B cell (primary cell): ENCODE results near the gene VCL. TPM values are rescaled to one million over a fixed set of nuclear protein-coding genes. Genes with fewer than 3 reads are reported as not detected.
A peak's percentile ranks its signal among the peaks of the same experiment; 100 is the strongest.

ENCODE experiments used
- ATAC-seq: fragments of 200-7000 bp; cut with Tn5 transposase; one replicate; pipeline ENCODE4 v1.10.0; 2021; ENCODE audit warnings: low read depth, mild to moderate bottlenecking, moderate number of reproducible peaks, moderate library complexity
- CTCF ChIA-PET: fragments of 350-600 bp; sonication (Branson Sonifier 250); formaldehyde crosslinking; loops from one replicate; lab custom pipeline; 2021; ENCODE audit warnings: antibody characterized with exemption, inconsistent platforms; lab: Charles Lee
- POLR2A ChIA-PET: fragments of 350-600 bp; sonication (Branson Sonifier 250); formaldehyde crosslinking; loops from one replicate; lab custom pipeline; 2021; ENCODE audit warnings: antibody characterized with exemption; lab: Charles Lee
- DNase-seq: peaks from one replicate; pipeline ENCODE4 v3.0.0; 2013
- H2AFZ ChIP-seq: 2 replicates; pipeline ENCODE4 v1.6.1; 2012; ENCODE audit warnings: mild to moderate bottlenecking, low read depth, low read length; ENCODE audit not compliant: insufficient read depth, poor library complexity, severe bottlenecking
- H3K27ac ChIP-seq, 2 donors: 1 replicate in 1 of 2; 2 replicates in 1 of 2; pipeline ENCODE4 v1.5.1; 2012 to 2013; ENCODE audit warnings: low read length in 2 of 2, mild to moderate bottlenecking in 2 of 2, moderate library complexity in 1 of 2
- H3K27me3 ChIP-seq, 4 experiments: fragments of 200-600 bp in 1 of 4; sonication (generic) in 1 of 4; replicated peaks in 1 of 4; 1 replicate in 2 of 4; 2 replicates in 2 of 4; pipeline versions ENCODE4 v1.6.1 to v1.7.0; 2013 to 2016; ENCODE audit warnings: low read length in 3 of 4, mild to moderate bottlenecking in 2 of 4, mixed read lengths in 1 of 4, moderate library complexity in 1 of 4; ENCODE audit not compliant: insufficient read depth in 4 of 4, control insufficient read depth in 3 of 4; ENCODE audit errors: control extremely low read depth in 1 of 4
- H3K36me3 ChIP-seq, 2 experiments: replicated peaks in 1 of 2; 1 replicate in 1 of 2; 2 replicates in 1 of 2; pipeline versions ENCODE4 v1.6.1 to v1.7.1; 2013; ENCODE audit warnings: low read length in 1 of 2; ENCODE audit not compliant: insufficient read depth in 2 of 2, control insufficient read depth in 1 of 2; ENCODE audit errors: control extremely low read depth in 1 of 2, extremely low read depth in 1 of 2
- H3K4me1 ChIP-seq, 2 donors: fragments of 200-600 bp in 1 of 2; sonication (generic) in 1 of 2; 1 replicate in 1 of 2; 2 replicates in 1 of 2; pipeline versions ENCODE4 v1.5.1 to v1.6.1; 2013 to 2017; ENCODE audit warnings: low read length in 2 of 2; ENCODE audit not compliant: control insufficient read depth in 2 of 2, insufficient read depth in 2 of 2
- H3K4me2 ChIP-seq: replicated peaks from 2 replicates; pipeline ENCODE3; 2012; ENCODE audit warnings: mild to moderate bottlenecking, low read depth, low read length; ENCODE audit not compliant: poor library complexity, severe bottlenecking
- H3K4me3 ChIP-seq, 5 experiments: fragments of 200-600 bp in 1 of 5; sonication (generic) in 1 of 5; 1 replicate in 3 of 5; 2 replicates in 2 of 5; pipeline versions ENCODE4 v1.5.1 to v1.7.0; 2011 to 2016; ENCODE audit warnings: low read length in 4 of 5, mild to moderate bottlenecking in 4 of 5, low read depth in 2 of 5, control low read depth in 1 of 5, moderate library complexity in 1 of 5; ENCODE audit not compliant: insufficient read depth in 1 of 5; ENCODE audit errors: control extremely low read depth in 1 of 5, extremely low read depth in 1 of 5
- H3K79me2 ChIP-seq: fragments of 200-600 bp; sonication (generic); one replicate; pipeline ENCODE4 v1.6.0; 2016; ENCODE audit warnings: low read length; ENCODE audit not compliant: control insufficient read depth, insufficient read depth
- H3K9ac ChIP-seq: fragments of 200-600 bp; sonication (generic); 2 replicates; pipeline ENCODE4 v1.6.1; 2017; ENCODE audit warnings: mild to moderate bottlenecking, low read length, moderate library complexity
- H3K9me3 ChIP-seq, 3 donors: one replicate each; pipeline versions ENCODE4 v1.6.1 to v1.7.1; 2013; ENCODE audit warnings: low read length in 2 of 3; ENCODE audit not compliant: control insufficient read depth in 2 of 3, insufficient read depth in 1 of 3; ENCODE audit errors: control extremely low read depth in 1 of 3
- H4K20me1 ChIP-seq: 2 replicates; pipeline ENCODE4 v1.6.0; 2012; ENCODE audit warnings: mild to moderate bottlenecking, low read length; ENCODE audit not compliant: insufficient read depth, control insufficient read depth, poor library complexity, severe bottlenecking
- H3K27ac Mint-ChIP-seq: one replicate; pipeline ENCODE4 v1.8.0; 2021; ENCODE audit warnings: mixed read lengths
- H3K27me3 Mint-ChIP-seq: one replicate; pipeline ENCODE4 v1.8.0; 2021; ENCODE audit warnings: mixed read lengths
- H3K4me1 Mint-ChIP-seq: one replicate; pipeline ENCODE4 v1.8.0; 2021; ENCODE audit warnings: mixed read lengths
- H3K4me3 Mint-ChIP-seq: one replicate; pipeline ENCODE4 v1.8.0; 2021; ENCODE audit warnings: mixed read lengths
- H3K9me3 Mint-ChIP-seq: one replicate; pipeline ENCODE4 v1.8.0; 2022; ENCODE audit warnings: mixed read lengths; ENCODE audit not compliant: insufficient read depth
- EZH2 ChIP-seq: IDR thresholded peaks from 2 replicates; pipeline ENCODE4 v1.6.1; 2012; ENCODE audit warnings: borderline replicate concordance, low read depth, mild to moderate bottlenecking, moderate library complexity, low read length; ENCODE audit not compliant: insufficient read depth, poor library complexity, severe bottlenecking
- WGBS: methylation state at CpG from one replicate; pipeline ENCODE4 v1.1.5; 2013; ENCODE audit warnings: missing lambda C conversion rate; ENCODE audit not compliant: insufficient coverage; 5-methylcytosine and 5-hydroxymethylcytosine counted together
- intact Hi-C: fragments of 100-400 bp; cut with micrococcal nuclease; formaldehyde crosslinking; loops from one replicate; pipeline ENCODE4 v1.10.0; 2022
- polyA plus RNA-seq: library from polyadenylated mRNA; depleted of rRNA; stranded (reverse); fragments of >200 nt; gene quantifications from 2 replicates; pipeline ENCODE4 v1.2.3, GENCODE V29; 2012
- total RNA-seq, 2 donors: library from RNA; stranded (reverse); fragments of 120-200 nt in 1 of 2; gene quantifications; 1 replicate in 1 of 2; 2 replicates in 1 of 2; pipeline versions ENCODE4 v1.2.3 to v1.2.4, GENCODE V29; 2013 to 2022
- TF ChIP-seq, protein P1 (sequence below): fragments of 200-600 bp; IDR thresholded peaks from one replicate; pipeline ENCODE4 v1.8.0; 2022; ENCODE audit warnings: antibody characterized with exemption, mild to moderate bottlenecking

Gene VCL
- total and polyA plus RNA-seq, 2 donors (not counting 1 experiment from before 2014, with no cell fraction given), result 13.1 to 29.8 TPM

GRCh38 chr10:74034301-74034700 lies 36.4 kb downstream of the VCL start:
- H3K27me3 Mint-ChIP-seq, result no peaks in the 10 kb centered on the region
- no peaks in the 10 kb centered on the region for H3K9me3 ChIP-seq
- intact Hi-C loops, result no loop called here
- peak overlapping the region; percentile 40 for H3K4me2 ChIP-seq
- ChIA-PET CTCF (interaction anchor here (0.7 to 3.2 kb wide), 7 partner anchors 16 to 155 kb away, joined by 3 to 17 read pairs (median 3); no protein-coding TSS in a partner anchor), POLR2A (no interaction called here)
- peaks cover 16 to 17% of the 10 kb centered on the region in 2 donors for H3K4me1 ChIP-seq
- no peaks in the 10 kb centered on the region for H4K20me1 ChIP-seq
- H2AFZ ChIP-seq, result peak overlapping the region; percentile 14
- peak overlapping the region; percentile 10 for H3K4me3 Mint-ChIP-seq
- peak overlapping the region; percentile 21 for H3K9ac ChIP-seq
- peaks cover under 1% of the 10 kb centered on the region for H3K79me2 ChIP-seq
- 0% methylated on average over 1 of the region's 2 CpGs for WGBS
- peaks cover 34% of the 10 kb centered on the region for H3K4me1 Mint-ChIP-seq
- H3K4me3 ChIP-seq, result no peak overlapping the region
- ATAC-seq, result peak; percentile 57
- peak overlapping the region; percentile 37 to 54 for H3K27ac ChIP-seq
- H3K27me3 ChIP-seq, result no peaks in the 10 kb centered on the region
- no peaks in the 10 kb centered on the region for H3K36me3 ChIP-seq
- TF ChIP-seq, protein P1, sequence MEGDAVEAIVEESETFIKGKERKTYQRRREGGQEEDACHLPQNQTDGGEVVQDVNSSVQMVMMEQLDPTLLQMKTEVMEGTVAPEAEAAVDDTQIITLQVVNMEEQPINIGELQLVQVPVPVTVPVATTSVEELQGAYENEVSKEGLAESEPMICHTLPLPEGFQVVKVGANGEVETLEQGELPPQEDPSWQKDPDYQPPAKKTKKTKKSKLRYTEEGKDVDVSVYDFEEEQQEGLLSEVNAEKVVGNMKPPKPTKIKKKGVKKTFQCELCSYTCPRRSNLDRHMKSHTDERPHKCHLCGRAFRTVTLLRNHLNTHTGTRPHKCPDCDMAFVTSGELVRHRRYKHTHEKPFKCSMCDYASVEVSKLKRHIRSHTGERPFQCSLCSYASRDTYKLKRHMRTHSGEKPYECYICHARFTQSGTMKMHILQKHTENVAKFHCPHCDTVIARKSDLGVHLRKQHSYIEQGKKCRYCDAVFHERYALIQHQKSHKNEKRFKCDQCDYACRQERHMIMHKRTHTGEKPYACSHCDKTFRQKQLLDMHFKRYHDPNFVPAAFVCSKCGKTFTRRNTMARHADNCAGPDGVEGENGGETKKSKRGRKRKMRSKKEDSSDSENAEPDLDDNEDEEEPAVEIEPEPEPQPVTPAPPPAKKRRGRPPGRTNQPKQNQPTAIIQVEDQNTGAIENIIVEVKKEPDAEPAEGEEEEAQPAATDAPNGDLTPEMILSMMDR, result no peak
- no peak for TF ChIP-seq EZH2
- peak overlapping the region; percentile 59 for H3K27ac Mint-ChIP-seq
- DNase-seq, result peak; percentile 44
- H3K9me3 Mint-ChIP-seq, result no peaks in the 10 kb centered on the region

DNA sequence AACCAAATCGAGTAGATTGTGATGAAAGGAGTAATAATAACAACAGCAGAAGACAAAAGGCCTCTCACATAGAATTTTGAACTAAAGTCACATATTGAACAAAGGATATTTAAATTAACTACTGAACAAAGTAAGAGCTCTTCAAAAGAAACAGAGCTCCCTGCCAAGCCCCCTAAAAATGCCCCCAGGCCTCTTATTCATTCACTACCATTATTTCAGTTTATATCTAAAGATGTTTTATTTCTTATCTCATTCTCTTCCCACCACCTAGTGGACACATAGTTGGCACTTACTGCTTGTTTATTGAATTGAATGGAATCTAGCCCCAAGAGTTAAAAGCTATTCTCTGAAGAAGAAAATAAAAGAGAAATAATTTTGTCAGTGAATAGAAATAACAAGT lies 37.4 kb downstream of the VCL start:
- Histone ChIP-seq H3K9me3 (no peaks in the 10 kb centered on the region), H2AFZ (no peak overlapping the region), H3K27ac (peak overlapping the region in 1 of 2 donors; percentile 37), H3K27me3 (no peaks in the 10 kb centered on the region), H3K4me1 (peaks cover 16 to 18% of the 10 kb centered on the region in 2 donors), H3K4me2 (no peak overlapping the region), H3K36me3 (no peaks in the 10 kb centered on the region), H3K4me3 (no peak overlapping the region), H3K9ac (no peak overlapping the region), H3K79me2 (peaks cover 6% of the 10 kb centered on the region), H4K20me1 (no peaks in the 10 kb centered on the region)
- Mint-ChIP-seq H3K27ac (peak overlapping the region; percentile 59), H3K9me3 (no peaks in the 10 kb centered on the region), H3K4me1 (peaks cover 41% of the 10 kb centered on the region), H3K27me3 (no peaks in the 10 kb centered on the region), H3K4me3 (no peak overlapping the region)
- no CpG with 5 or more reads among the region's 1 CpG for WGBS
- DNase-seq, result no peak
- no peak for ATAC-seq
- no peak for TF ChIP-seq EZH2
- TF ChIP-seq, protein P1, result no peak
- intact Hi-C loops, result loop anchor here (1.0 kb wide), 1 partner anchor 149 kb away; no protein-coding TSS in a partner anchor
- POLR2A ChIA-PET, result interaction anchor here (0.6 kb wide), 2 partner anchors 15 to 89 kb away, joined by 3 to 4 read pairs; no protein-coding TSS in a partner anchor
- CTCF ChIA-PET, result interaction anchor here (0.6 to 3.2 kb wide), 13 partner anchors 11 to 156 kb away, joined by 3 to 17 read pairs (median 4); no protein-coding TSS in a partner anchor
